SH-SY5Y (cell line): Measurements from ENCODE around the gene SLC6A13.

Source experiments
- GATA2 ChIP-seq: IDR thresholded peaks from 2 replicates; pipeline ENCODE4 v1.6.1; 2011; ENCODE audit warnings: mild to moderate bottlenecking, low read depth, low read length
- GATA3 ChIP-seq: IDR thresholded peaks from 2 replicates; pipeline ENCODE4 v1.6.1; 2011; ENCODE audit warnings: low read depth, mild to moderate bottlenecking, low read length, moderate library complexity

DNA sequence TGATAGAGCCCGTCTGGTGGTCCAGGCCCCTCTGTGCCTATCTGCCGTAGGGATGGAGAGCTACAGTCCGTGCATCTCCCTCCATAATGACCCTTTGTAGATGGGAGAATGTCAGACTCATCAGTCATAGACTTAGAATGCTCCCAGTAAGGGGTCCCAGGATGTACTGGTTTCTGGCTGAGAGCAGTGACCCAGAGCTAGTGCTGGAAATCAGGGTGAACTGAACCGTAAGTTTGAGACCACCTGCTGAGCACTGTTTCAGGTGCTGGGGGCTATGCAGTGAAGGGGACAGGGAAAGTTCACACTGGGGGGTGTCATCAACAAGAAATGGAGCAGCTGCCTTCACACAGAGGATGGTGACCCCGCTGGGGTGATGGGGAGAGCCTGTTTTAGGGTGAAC, 82.8 kb downstream of the SLC6A13 start:
- no peak for TF ChIP-seq GATA3
- no peak for TF ChIP-seq GATA2
